Lower leg skin (tissue), 3 donors: Measurements from ENCODE around the gene DDT.

Experiments
- POLR2A ChIP-seq, 2 donors: fragments of 450-650 bp; IDR thresholded peaks; one replicate each; pipeline ENCODE4 v1.6.1; 2016 to 2017; ENCODE audit warnings: antibody characterized with exemption in 2 of 2, mild to moderate bottlenecking in 1 of 2, moderate library complexity in 1 of 2
- TF ChIP-seq, protein P1 (sequence below), 3 donors: fragments of 450-650 bp; IDR thresholded peaks; one replicate each; pipeline ENCODE4 v1.5.1; 2016; ENCODE audit warnings: antibody characterized with exemption in 3 of 3, mild to moderate bottlenecking in 3 of 3, moderate library complexity in 2 of 3

DNA sequence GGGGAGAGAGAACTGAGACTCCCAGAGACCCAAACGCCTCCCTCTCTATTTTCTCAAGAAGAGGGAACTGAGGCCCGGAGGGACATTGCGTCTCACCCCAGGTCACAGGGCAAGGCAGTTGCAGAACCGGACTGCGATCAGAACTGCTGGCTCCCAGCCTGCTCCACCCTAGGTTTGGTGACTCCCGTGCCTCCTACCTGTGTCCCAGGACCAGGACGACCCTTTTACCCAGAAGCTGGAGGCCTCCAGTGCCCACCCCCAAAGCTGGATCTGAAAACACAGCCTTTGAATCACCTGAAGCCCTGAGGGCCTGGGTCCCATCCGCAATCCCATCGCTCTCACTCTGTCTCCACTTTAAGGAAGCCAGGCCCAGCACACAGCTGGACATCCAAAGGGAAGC lies 29.6 kb upstream of the DDT start:
- TF ChIP-seq, protein P1, sequence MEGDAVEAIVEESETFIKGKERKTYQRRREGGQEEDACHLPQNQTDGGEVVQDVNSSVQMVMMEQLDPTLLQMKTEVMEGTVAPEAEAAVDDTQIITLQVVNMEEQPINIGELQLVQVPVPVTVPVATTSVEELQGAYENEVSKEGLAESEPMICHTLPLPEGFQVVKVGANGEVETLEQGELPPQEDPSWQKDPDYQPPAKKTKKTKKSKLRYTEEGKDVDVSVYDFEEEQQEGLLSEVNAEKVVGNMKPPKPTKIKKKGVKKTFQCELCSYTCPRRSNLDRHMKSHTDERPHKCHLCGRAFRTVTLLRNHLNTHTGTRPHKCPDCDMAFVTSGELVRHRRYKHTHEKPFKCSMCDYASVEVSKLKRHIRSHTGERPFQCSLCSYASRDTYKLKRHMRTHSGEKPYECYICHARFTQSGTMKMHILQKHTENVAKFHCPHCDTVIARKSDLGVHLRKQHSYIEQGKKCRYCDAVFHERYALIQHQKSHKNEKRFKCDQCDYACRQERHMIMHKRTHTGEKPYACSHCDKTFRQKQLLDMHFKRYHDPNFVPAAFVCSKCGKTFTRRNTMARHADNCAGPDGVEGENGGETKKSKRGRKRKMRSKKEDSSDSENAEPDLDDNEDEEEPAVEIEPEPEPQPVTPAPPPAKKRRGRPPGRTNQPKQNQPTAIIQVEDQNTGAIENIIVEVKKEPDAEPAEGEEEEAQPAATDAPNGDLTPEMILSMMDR (IDR thresholded peaks at IDR 0.05): no peak
- no peak for TF ChIP-seq POLR2A (IDR thresholded peaks at IDR 0.05)
